PC-3 (cell line): ENCODE measurements around the gene KRT86. TPM values are rescaled to one million over a fixed set of nuclear protein-coding genes. Genes with fewer than 3 reads are reported as not detected.

Experiments
- ATAC-seq: fragments of 200-7000 bp; cut with Tn5 transposase; 2 replicates; pipeline ENCODE4 v1.9.1; 2020; ENCODE audit warnings: mild to moderate bottlenecking, moderate library complexity
- BruUV-seq: library from RNA; stranded (reverse); fragments of 400-500 nt; replicated peaks from 2 replicates; lab custom pipeline; 2021; lab: Mats Ljungman, UMichigan
- CTCF ChIA-PET: fragments of 300-600 bp; sonication (Branson Sonifier 250); formaldehyde crosslinking; loops from one replicate; lab custom pipeline; 2022; ENCODE audit warnings: antibody characterized with exemption; lab: Charles Lee
- POLR2A ChIA-PET: fragments of 300-600 bp; sonication (Branson Sonifier 250); formaldehyde crosslinking; loops from one replicate; lab custom pipeline; 2022; ENCODE audit warnings: antibody characterized with exemption; ENCODE audit not compliant: unreplicated experiment; lab: Charles Lee
- DNase-seq: peaks from one replicate; pipeline ENCODE4 v3.0.0-alpha.2; 2015
- H2AFZ ChIP-seq: fragments of 300-600 bp; sonication (generic); 2 replicates; pipeline ENCODE4 v1.6.0; 2016; ENCODE audit warnings: antibody characterized with exemption, low read length
- H3F3A ChIP-seq: fragments of 300-600 bp; sonication (generic); one replicate; pipeline ENCODE4 v1.6.0; 2017; ENCODE audit warnings: antibody characterized with exemption, low read length, control low read depth, mild to moderate bottlenecking; ENCODE audit not compliant: unreplicated experiment
- H3K27ac ChIP-seq: fragments of 300-600 bp; sonication (generic); 2 replicates; pipeline ENCODE4 v1.5.1; 2016; ENCODE audit warnings: mild to moderate bottlenecking, low read length
- H3K27me3 ChIP-seq: fragments of 300-600 bp; sonication (generic); 2 replicates; pipeline ENCODE4 v1.6.1; 2016; ENCODE audit warnings: low read length, mixed read lengths
- H3K36me3 ChIP-seq: fragments of 300-600 bp; sonication (generic); 2 replicates; pipeline ENCODE4 v1.6.1; 2016; ENCODE audit warnings: low read depth, mixed run types, low read length, mixed read lengths
- H3K4me1 ChIP-seq: fragments of 300-600 bp; sonication (generic); 2 replicates; pipeline ENCODE4 v1.5.1; 2016; ENCODE audit warnings: low read length; ENCODE audit not compliant: insufficient read depth
- H3K4me2 ChIP-seq: fragments of 300-600 bp; sonication (generic); 2 replicates; pipeline ENCODE4 v1.6.0; 2016; ENCODE audit warnings: low read length
- H3K4me3 ChIP-seq: fragments of 300-600 bp; sonication (generic); 2 replicates; pipeline ENCODE4 v1.5.1; 2016; ENCODE audit warnings: mild to moderate bottlenecking, low read length, mixed read lengths
- H3K79me2 ChIP-seq: fragments of 300-600 bp; sonication (generic); 2 replicates; pipeline ENCODE4 v1.6.1; 2017; ENCODE audit warnings: low read length, mixed read lengths
- H3K9ac ChIP-seq: fragments of 300-600 bp; sonication (generic); 2 replicates; pipeline ENCODE4 v1.6.0; 2016; ENCODE audit warnings: mild to moderate bottlenecking, low read length
- H3K9me2 ChIP-seq: fragments of 300-600 bp; sonication (generic); replicated peaks from 2 replicates; pipeline ENCODE4 v1.6.1; 2016; ENCODE audit warnings: mixed run types, low read length, mixed read lengths
- H3K9me3 ChIP-seq: fragments of 300-600 bp; sonication (generic); 2 replicates; pipeline ENCODE4 v1.6.1; 2016; ENCODE audit warnings: low read length, mixed read lengths
- H4K20me1 ChIP-seq: fragments of 300-600 bp; sonication (generic); 2 replicates; pipeline ENCODE4 v1.6.1; 2016; ENCODE audit warnings: low read length, mixed read lengths
- EZH2 ChIP-seq: fragments of 300-600 bp; sonication (generic); IDR thresholded peaks from one replicate; pipeline ENCODE4 v1.6.1; 2017; ENCODE audit warnings: antibody characterized with exemption, mild to moderate bottlenecking, low read length; ENCODE audit not compliant: unreplicated experiment
- EZH2phosphoT487 ChIP-seq: fragments of 300-600 bp; sonication (generic); IDR thresholded peaks from 2 replicates; pipeline ENCODE4 v1.6.1; 2018; ENCODE audit warnings: mild to moderate bottlenecking, antibody characterized with exemption, low read length, borderline replicate concordance
- intact Hi-C: fragments of 100-400 bp; cut with micrococcal nuclease; formaldehyde crosslinking; loops from 2 replicates; pipeline ENCODE4 v1.9.0; 2023
- total RNA-seq: library from RNA; depleted of rRNA; stranded (reverse); fragments of >200 nt; gene quantifications from 2 replicates; pipeline ENCODE4 v1.2.3, GENCODE V29; 2014
- TF ChIP-seq, protein P1 (sequence below): fragments of 300-600 bp; sonication (generic); conservative IDR thresholded peaks from 2 replicates; pipeline ENCODE4 v1.5.1; 2017; ENCODE audit warnings: antibody characterized with exemption, low read depth, mild to moderate bottlenecking, low read length

KRT86 gene
- total RNA-seq, 1 experiment from 2014 or later, result 1.2 TPM

- Histone ChIP-seq H3K9ac (no peak overlapping the region), H3K9me2 (no peaks in the 10 kb centered on the region), H3K4me1 (no peaks in the 10 kb centered on the region), H3K4me2 (no peak overlapping the region), H3F3A (no peaks in the 10 kb centered on the region), H3K79me2 (no peaks in the 10 kb centered on the region), H3K36me3 (no peaks in the 10 kb centered on the region), H3K4me3 (no peak overlapping the region), H2AFZ (no peak overlapping the region), H3K27ac (no peak overlapping the region), H4K20me1 (no peaks in the 10 kb centered on the region), H3K9me3 (no peaks in the 10 kb centered on the region), H3K27me3 (no peaks in the 10 kb centered on the region)
- no TSS peak for BruUV-seq
- CTCF ChIA-PET, result no interaction called here
- intact Hi-C loops, result no loop called here
- ATAC-seq (no peak), DNase-seq (peak; percentile 23)
- TF ChIP-seq EZH2phosphoT487 (no peak), EZH2 (no peak)
- TF ChIP-seq, protein P1, sequence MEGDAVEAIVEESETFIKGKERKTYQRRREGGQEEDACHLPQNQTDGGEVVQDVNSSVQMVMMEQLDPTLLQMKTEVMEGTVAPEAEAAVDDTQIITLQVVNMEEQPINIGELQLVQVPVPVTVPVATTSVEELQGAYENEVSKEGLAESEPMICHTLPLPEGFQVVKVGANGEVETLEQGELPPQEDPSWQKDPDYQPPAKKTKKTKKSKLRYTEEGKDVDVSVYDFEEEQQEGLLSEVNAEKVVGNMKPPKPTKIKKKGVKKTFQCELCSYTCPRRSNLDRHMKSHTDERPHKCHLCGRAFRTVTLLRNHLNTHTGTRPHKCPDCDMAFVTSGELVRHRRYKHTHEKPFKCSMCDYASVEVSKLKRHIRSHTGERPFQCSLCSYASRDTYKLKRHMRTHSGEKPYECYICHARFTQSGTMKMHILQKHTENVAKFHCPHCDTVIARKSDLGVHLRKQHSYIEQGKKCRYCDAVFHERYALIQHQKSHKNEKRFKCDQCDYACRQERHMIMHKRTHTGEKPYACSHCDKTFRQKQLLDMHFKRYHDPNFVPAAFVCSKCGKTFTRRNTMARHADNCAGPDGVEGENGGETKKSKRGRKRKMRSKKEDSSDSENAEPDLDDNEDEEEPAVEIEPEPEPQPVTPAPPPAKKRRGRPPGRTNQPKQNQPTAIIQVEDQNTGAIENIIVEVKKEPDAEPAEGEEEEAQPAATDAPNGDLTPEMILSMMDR, result no peak
- POLR2A ChIA-PET, result no interaction called here
Measured at GRCh38 chr12:52295663-52296062, 21.2 kb downstream of the KRT86 start.

DNA sequence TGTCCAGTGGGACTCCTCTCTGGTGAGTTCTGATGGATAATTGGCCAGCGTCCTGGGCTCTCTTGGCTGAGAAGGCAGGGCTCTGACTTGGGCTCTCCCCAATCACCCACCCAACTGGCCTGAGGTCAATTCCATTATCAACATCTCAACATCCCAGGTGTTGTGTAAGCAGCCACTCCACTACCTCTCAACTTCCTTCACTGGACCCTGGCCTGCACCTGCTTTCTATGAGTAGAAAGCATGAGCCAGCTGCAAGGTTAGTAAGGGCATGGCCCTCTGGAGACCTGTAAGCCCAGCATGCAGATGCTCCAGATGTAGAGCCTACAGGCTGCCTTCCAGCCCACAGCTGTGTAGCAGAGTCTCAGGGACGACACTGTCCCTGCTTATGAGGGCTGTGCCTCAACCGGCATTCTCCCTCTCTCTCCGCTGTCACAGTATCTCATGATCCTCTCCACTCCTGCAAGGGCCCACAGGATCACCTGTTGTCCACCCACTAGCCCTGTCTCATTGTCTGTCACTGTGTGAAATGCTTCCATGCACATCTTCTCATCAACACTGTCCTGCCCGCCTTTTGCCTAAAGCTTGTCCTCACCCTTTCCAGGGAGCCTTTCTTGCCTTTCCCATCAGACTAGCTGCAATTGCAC, 22.2 kb downstream of the KRT86 start:
- Histone ChIP-seq H3F3A (no peaks in the 10 kb centered on the region), H3K79me2 (no peaks in the 10 kb centered on the region), H3K9me3 (no peaks in the 10 kb centered on the region), H3K9me2 (no peaks in the 10 kb centered on the region), H2AFZ (no peak overlapping the region), H3K9ac (no peak overlapping the region), H4K20me1 (no peaks in the 10 kb centered on the region), H3K4me1 (no peaks in the 10 kb centered on the region), H3K4me2 (no peak overlapping the region), H3K27me3 (no peaks in the 10 kb centered on the region), H3K4me3 (no peak overlapping the region), H3K27ac (no peak overlapping the region), H3K36me3 (no peaks in the 10 kb centered on the region)
- DNase-seq (no peak), ATAC-seq (no peak)
- BruUV-seq, result no TSS peak
- intact Hi-C loops, result no loop called here
- TF ChIP-seq, protein P1, result no peak
- TF ChIP-seq EZH2phosphoT487 (no peak), EZH2 (no peak)
- ChIA-PET POLR2A (no interaction called here), CTCF (no interaction called here)

GRCh38 chr12:52298677-52299190, 24.3 kb downstream of the KRT86 start:
- ATAC-seq (no peak), DNase-seq (no peak)
- H3K36me3 ChIP-seq, result no peaks in the 10 kb centered on the region
- no peaks in the 10 kb centered on the region for H3K9me3 ChIP-seq
- H3K4me1 ChIP-seq, result no peaks in the 10 kb centered on the region
- H3K27me3 ChIP-seq, result no peaks in the 10 kb centered on the region
- ChIA-PET CTCF (no interaction called here), POLR2A (no interaction called here)
- H3K27ac ChIP-seq, result no peak overlapping the region
- no peaks in the 10 kb centered on the region for H4K20me1 ChIP-seq
- no peak overlapping the region for H3K4me2 ChIP-seq
- no peak overlapping the region for H3K4me3 ChIP-seq
- no peak overlapping the region for H2AFZ ChIP-seq
- no TSS peak for BruUV-seq
- intact Hi-C loops, result no loop called here
- H3K9me2 ChIP-seq, result no peaks in the 10 kb centered on the region
- no peaks in the 10 kb centered on the region for H3K79me2 ChIP-seq
- no peaks in the 10 kb centered on the region for H3F3A ChIP-seq
- no peak overlapping the region for H3K9ac ChIP-seq
- TF ChIP-seq, protein P1, result no peak
- TF ChIP-seq EZH2phosphoT487, result no peak
- TF ChIP-seq EZH2, result no peak
